A549 (cell line): Measurements from ENCODE around the gene SUV39H1. TPM values are rescaled to one million over a fixed set of nuclear protein-coding genes. Genes with fewer than 3 reads are reported as not detected.
A peak's percentile ranks its signal among the peaks of the same experiment; 100 is the strongest.

Experiments used
- ATAC-seq, 2 experiments: fragments of 200-7000 bp in 1 of 2; fragments of >200 bp in 1 of 2; cut with Nextera tagmentation in 1 of 2; cut with Tn5 transposase in 1 of 2; 3 replicates each; pipeline versions ENCODE4 v1.8.0 to v1.9.1; 2018 to 2020; ENCODE audit warnings: mild to moderate bottlenecking in 1 of 2, moderate library complexity in 1 of 2
- CTCF ChIA-PET: fragments of 300-600 bp; sonication (Branson Sonifier 250); formaldehyde crosslinking; extraction: SDS; loops from one replicate; lab custom pipeline; 2021; ENCODE audit warnings: antibody characterized with exemption, inconsistent platforms; lab: Yijun Ruan, JAX
- POLR2A ChIA-PET: fragments of 350-600 bp; formaldehyde crosslinking; extraction: SDS; loops from one replicate; lab custom pipeline; 2021; ENCODE audit warnings: antibody characterized with exemption, inconsistent platforms; lab: Yijun Ruan, JAX
- DNase-seq, 2 experiments: peaks; one replicate each; pipeline versions ENCODE4 v3.0.0 to v3.0.0-alpha.2; 2011 to 2016; ENCODE audit warnings: low read depth in 1 of 2, low spot score in 1 of 2
- FAIRE-seq: peaks from 2 replicates; lab custom pipeline; 2011; peaks lifted over from hg19 to GRCh38; lab: Jason Lieb, UNC
- H3K27ac ChIP-seq, 2 experiments: fragments of >200 bp; sonication (Bioruptor Twin); formaldehyde crosslinking; 3 replicates each; pipeline ENCODE4 v1.5.1; 2016 to 2017
- H3K4me1 ChIP-seq: fragments of >200 bp; sonication (Bioruptor Twin); formaldehyde crosslinking; 3 replicates; pipeline ENCODE4 v1.6.1; 2016
- H3K4me2 ChIP-seq: fragments of >200 bp; sonication (Bioruptor Twin); formaldehyde crosslinking; 3 replicates; pipeline ENCODE4 v1.6.1; 2016
- H3K4me3 ChIP-seq: fragments of >200 bp; sonication (Bioruptor Twin); formaldehyde crosslinking; 3 replicates; pipeline ENCODE4 v1.5.1; 2016
- H3K9me3 ChIP-seq: fragments of >200 bp; sonication (Bioruptor Twin); formaldehyde crosslinking; 3 replicates; pipeline ENCODE4 v1.6.1; 2016
- BHLHE40 ChIP-seq: IDR thresholded peaks from 2 replicates; pipeline ENCODE4 v1.6.1; 2012; ENCODE audit warnings: low read depth, low read length, inconsistent platforms
- CHD2 ChIP-seq: fragments of 150-350 bp; IDR thresholded peaks from 2 replicates; pipeline ENCODE4 v1.6.1; 2014; ENCODE audit warnings: low read length; ENCODE audit not compliant: partially characterized antibody
- EHF ChIP-seq: fragments of 250-450 bp; sonication (Bioruptor Pico); IDR thresholded peaks from 2 replicates; pipeline ENCODE4 v1.5.0; 2020; ENCODE audit warnings: mild to moderate bottlenecking
- FOSB ChIP-seq: fragments of 250-450 bp; sonication (Bioruptor Pico); IDR thresholded peaks from 2 replicates; pipeline ENCODE4 v1.5.0; 2020; ENCODE audit warnings: mild to moderate bottlenecking, moderate library complexity
- GATA3 ChIP-seq: IDR thresholded peaks from 2 replicates; pipeline ENCODE4 v1.6.1; 2012; ENCODE audit warnings: borderline replicate concordance
- HOXB13 ChIP-seq: fragments of 250-450 bp; sonication (Bioruptor Pico); IDR thresholded peaks from 2 replicates; pipeline ENCODE4 v1.5.0; 2020; ENCODE audit warnings: low read depth, mild to moderate bottlenecking, moderate library complexity
- HOXB5 ChIP-seq: fragments of 250-450 bp; sonication (Bioruptor Pico); IDR thresholded peaks from 2 replicates; pipeline ENCODE4 v1.5.0; 2020; ENCODE audit warnings: mild to moderate bottlenecking, moderate library complexity
- JUN ChIP-seq, 2 experiments: fragments of >200 bp; sonication (Bioruptor Twin); formaldehyde crosslinking; IDR thresholded peaks; 2 replicates in 1 of 2; 3 replicates in 1 of 2; pipeline ENCODE4 v1.6.1; 2016 to 2017
- MAFK ChIP-seq: fragments of 450-650 bp; IDR thresholded peaks from 2 replicates; pipeline ENCODE4 v1.6.1; 2014; ENCODE audit not compliant: partially characterized antibody
- MAX ChIP-seq: IDR thresholded peaks from 2 replicates; pipeline ENCODE4 v1.6.1; 2012
- NFE2L2 ChIP-seq: fragments of 150-350 bp; conservative IDR thresholded peaks from 2 replicates; pipeline ENCODE4 v1.6.1; 2014; ENCODE audit warnings: low read length
- NR3C1 ChIP-seq: fragments of >200 bp; sonication (Bioruptor Twin); formaldehyde crosslinking; IDR thresholded peaks from 3 replicates; pipeline ENCODE4 v1.6.1; 2017
- POLR2A ChIP-seq: IDR thresholded peaks from 2 replicates; pipeline ENCODE4 v1.6.1; 2012; ENCODE audit warnings: mild to moderate bottlenecking, low read length
- POLR2AphosphoS2 ChIP-seq: conservative IDR thresholded peaks from 2 replicates; pipeline ENCODE4 v1.6.1; 2012; ENCODE audit warnings: low read length, improper control_type of control experiment, inconsistent platforms
- RAD21 ChIP-seq, 2 experiments: fragments of >200 bp in 1 of 2; sonication (Bioruptor Twin) in 1 of 2; formaldehyde crosslinking in 1 of 2; IDR thresholded peaks in 1 of 2; conservative IDR thresholded peaks in 1 of 2; 2 replicates in 1 of 2; 3 replicates in 1 of 2; pipeline ENCODE4 v1.6.1; 2012 to 2018; ENCODE audit warnings: inconsistent platforms in 1 of 2
- RCOR1 ChIP-seq: fragments of 150-350 bp; IDR thresholded peaks from 2 replicates; pipeline ENCODE4 v1.6.1; 2014; ENCODE audit warnings: antibody characterized with exemption, low read length, low read depth
- RFX5 ChIP-seq: fragments of 450-650 bp; IDR thresholded peaks from 2 replicates; pipeline ENCODE4 v1.7.1; 2014; ENCODE audit warnings: antibody characterized with exemption, mild to moderate bottlenecking, moderate library complexity
- SREBF2 ChIP-seq: fragments of 450-650 bp; IDR thresholded peaks from 2 replicates; pipeline ENCODE4 v1.6.1; 2014; ENCODE audit warnings: mild to moderate bottlenecking, moderate library complexity
- TP53 ChIP-seq: fragments of 250-450 bp; sonication (Bioruptor Pico); IDR thresholded peaks from 2 replicates; pipeline ENCODE4 v1.5.0; 2021; ENCODE audit warnings: mild to moderate bottlenecking, moderate library complexity
- ZC3H11A ChIP-seq: fragments of 450-650 bp; IDR thresholded peaks from 2 replicates; pipeline ENCODE4 v1.6.1; 2014; ENCODE audit warnings: antibody characterized with exemption, mild to moderate bottlenecking
- WGBS: methylation state at CpG from one replicate; pipeline ENCODE4 v1.1.6; 2017; ENCODE audit errors: missing lambda C conversion rate; 5-methylcytosine and 5-hydroxymethylcytosine counted together
- polyA plus RNA-seq, 4 experiments: library from polyadenylated mRNA; depleted of rRNA in 3 of 4; stranded (reverse); fragments of >200 nt; fragmentation: RNase III in 1 of 4; extraction: RNeasy Plus Mini Kit Qiagen cat#74134 plus additional on column Dnase treatment in 1 of 4; gene quantifications; 2 replicates in 3 of 4; 3 replicates in 1 of 4; pipeline ENCODE4 v1.2.3, GENCODE V29; 2011 to 2017
- TF ChIP-seq, protein P1 (sequence below): fragments of 150-350 bp; IDR thresholded peaks from 2 replicates; pipeline ENCODE4 v1.6.1; 2014; ENCODE audit warnings: low read depth, mild to moderate bottlenecking, low read length
- TF ChIP-seq, protein P2 (sequence below): fragments of 450-650 bp; IDR thresholded peaks from 2 replicates; pipeline ENCODE4 v1.6.1; 2014; ENCODE audit warnings: antibody characterized with exemption

Gene SUV39H1
- polyA plus RNA-seq, 2 of the 4 experiments (the other 2 are of a cell fraction): 13.4 to 19.9 TPM

- TF ChIP-seq JUN (IDR thresholded peaks at IDR 0.05): no peak
- TF ChIP-seq MAFK: no peak
- TF ChIP-seq ZC3H11A: no peak
- TF ChIP-seq GATA3: no peak
- no peak for TF ChIP-seq BHLHE40
- no peak for TF ChIP-seq NFE2L2
These were observed 621 bp upstream of the SUV39H1 start (continued) for GRCh38 chrX:48695925-48696300.

DNA sequence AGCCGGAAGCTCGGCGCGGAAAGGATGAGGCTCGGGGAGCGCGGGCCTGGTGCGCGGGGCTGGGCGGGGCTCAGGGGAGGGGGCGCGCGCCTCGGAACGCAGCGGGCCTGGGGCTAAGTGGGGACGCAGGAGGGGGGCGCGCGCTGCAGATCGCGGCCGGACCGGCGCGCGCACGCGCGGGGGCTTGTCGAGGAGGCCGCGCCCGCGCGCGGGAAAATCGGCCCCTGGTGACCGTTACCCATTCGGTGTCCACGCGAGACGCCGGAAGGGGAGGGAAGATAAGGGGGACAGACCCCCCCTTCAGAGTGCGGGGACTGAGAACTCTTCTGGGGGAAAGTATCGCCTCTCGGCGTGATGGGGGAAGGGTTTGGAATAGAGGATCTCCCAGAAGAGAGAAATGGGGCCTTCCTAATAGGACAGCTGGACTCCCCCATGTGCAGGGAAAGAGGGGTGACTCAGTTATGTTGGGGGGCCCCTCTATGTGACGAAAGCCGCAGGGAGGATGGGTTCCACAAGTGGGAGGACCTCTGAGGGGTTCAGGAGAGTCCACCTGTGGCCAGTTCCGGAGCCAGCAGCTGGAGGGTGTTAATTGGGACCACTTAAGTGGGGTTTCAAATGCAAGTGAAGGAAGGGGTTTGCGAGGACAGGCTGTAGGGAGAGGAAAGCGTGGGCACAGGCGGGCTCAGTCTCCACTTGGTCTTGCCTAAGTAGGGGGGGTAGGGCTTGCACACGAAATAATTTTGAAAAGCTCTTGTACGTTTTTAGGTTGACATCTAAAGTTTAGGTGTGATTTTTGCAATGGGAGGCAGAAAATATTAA lies 584 bp downstream of the SUV39H1 start:
- TF ChIP-seq MAX (0 out of 2 replicates have a peak, but pooled peaks have one; percentile 12), JUN (IDR thresholded peaks at IDR 0.05) (peak in 1 of 2 experiments; percentile 27; a peak in 1 of 5 replicates), RAD21 (conservative IDR thresholded peaks at IDR 0.05 in 1 of 2, IDR thresholded peaks at IDR 0.05 in 1 of 2) (no peak)
- peak overlapping the region; percentile 95 to 99 for H3K27ac ChIP-seq
- 7% methylated on average over 13 of the region's 56 CpGs for WGBS
- H3K4me1 ChIP-seq: peaks cover 7% of the 10 kb centered on the region; the same call in 2 of the 3 replicates
- ChIA-PET POLR2A (interaction anchor here (1.8 kb wide), 1 partner anchor 40 kb away, joined by 10 read pairs; no protein-coding TSS in a partner anchor), CTCF (no interaction called here)
- peak overlapping the region; percentile 92 for H3K4me2 ChIP-seq
- FAIRE-seq (no peak), ATAC-seq (peak; percentile 14 to 32; a peak in 5 of 6 replicates), DNase-seq (peak; percentile 46 to 56)
- no peaks in the 10 kb centered on the region for H3K9me3 ChIP-seq
- H3K4me3 ChIP-seq: peak overlapping the region; percentile 97

DNA sequence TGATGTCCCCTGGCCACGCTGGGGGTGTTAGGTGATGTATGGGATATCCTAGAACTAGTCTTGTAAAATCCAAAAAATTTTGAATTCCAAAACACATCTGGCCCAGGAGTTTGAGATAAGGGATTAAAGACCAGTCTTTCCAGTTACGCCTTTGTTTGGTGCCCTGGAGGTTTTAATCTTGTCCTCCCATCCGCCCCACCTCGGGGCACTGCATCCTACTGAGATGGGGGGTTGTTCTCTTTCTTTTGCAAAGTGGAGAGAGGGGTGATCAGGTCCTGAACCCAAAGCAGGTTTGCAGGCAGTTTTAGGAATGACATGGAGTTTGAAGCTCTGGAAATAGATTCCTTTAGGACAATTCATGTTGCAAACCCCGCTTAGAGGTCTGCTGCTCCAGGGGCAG lies 1.8 kb downstream of the SUV39H1 start:
- no peak for TF ChIP-seq GATA3
- TF ChIP-seq MAFK: no peak
- TF ChIP-seq ZC3H11A: no peak
- TF ChIP-seq RCOR1: no peak
- no peak for TF ChIP-seq TP53 (CRISPR knock-in tag)
- TF ChIP-seq POLR2AphosphoS2: no peak
- TF ChIP-seq, protein P1, sequence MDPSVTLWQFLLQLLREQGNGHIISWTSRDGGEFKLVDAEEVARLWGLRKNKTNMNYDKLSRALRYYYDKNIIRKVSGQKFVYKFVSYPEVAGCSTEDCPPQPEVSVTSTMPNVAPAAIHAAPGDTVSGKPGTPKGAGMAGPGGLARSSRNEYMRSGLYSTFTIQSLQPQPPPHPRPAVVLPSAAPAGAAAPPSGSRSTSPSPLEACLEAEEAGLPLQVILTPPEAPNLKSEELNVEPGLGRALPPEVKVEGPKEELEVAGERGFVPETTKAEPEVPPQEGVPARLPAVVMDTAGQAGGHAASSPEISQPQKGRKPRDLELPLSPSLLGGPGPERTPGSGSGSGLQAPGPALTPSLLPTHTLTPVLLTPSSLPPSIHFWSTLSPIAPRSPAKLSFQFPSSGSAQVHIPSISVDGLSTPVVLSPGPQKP: no peak
- TF ChIP-seq CHD2: no peak
- no peak for TF ChIP-seq HOXB5 (CRISPR knock-in tag)
- TF ChIP-seq, all 56 proteins: peak for 0
- ATAC-seq (no peak), DNase-seq (no peak), FAIRE-seq (no peak)
- CTCF ChIA-PET: interaction anchor here (0.5 to 0.6 kb wide), 3 partner anchors 45 to 219 kb away, joined by 3 to 6 read pairs (median 4); no protein-coding TSS in a partner anchor
- no peaks in the 10 kb centered on the region for H3K9me3 ChIP-seq
- H3K4me3 ChIP-seq: no peak overlapping the region
- peaks cover 7% of the 10 kb centered on the region; the same call in 2 of the 3 replicates for H3K4me1 ChIP-seq
- H3K27ac ChIP-seq: no peak overlapping the region
- POLR2A ChIA-PET: no interaction called here
- no peak overlapping the region for H3K4me2 ChIP-seq
- WGBS: 93% methylated on average over 5 of the region's 5 CpGs

GRCh38 chrX:48700246-48700645 lies 3.7 kb downstream of the SUV39H1 start:
- ATAC-seq (no peak), DNase-seq (no peak), FAIRE-seq (no peak)
- ChIA-PET CTCF (interaction anchor here (0.9 kb wide), 1 partner anchor 10 kb away, joined by 3 read pairs; no protein-coding TSS in a partner anchor), POLR2A (no interaction called here)
- Histone ChIP-seq H3K4me3 (no peak overlapping the region), H3K4me2 (no peak overlapping the region), H3K9me3 (no peaks in the 10 kb centered on the region), H3K4me1 (peaks cover 14% of the 10 kb centered on the region; the same call in 2 of the 3 replicates), H3K27ac (no peak overlapping the region)
- 93% methylated on average over 15 of the region's 23 CpGs for WGBS
- TF ChIP-seq RFX5 (no peak), RCOR1 (no peak), CHD2 (no peak), NR3C1 (no peak), HOXB13 (CRISPR knock-in tag) (no peak), POLR2AphosphoS2 (no peak), SREBF2 (no peak), POLR2A (no peak), EHF (no peak), FOSB (CRISPR knock-in tag) (no peak)
- TF ChIP-seq, protein P2, sequence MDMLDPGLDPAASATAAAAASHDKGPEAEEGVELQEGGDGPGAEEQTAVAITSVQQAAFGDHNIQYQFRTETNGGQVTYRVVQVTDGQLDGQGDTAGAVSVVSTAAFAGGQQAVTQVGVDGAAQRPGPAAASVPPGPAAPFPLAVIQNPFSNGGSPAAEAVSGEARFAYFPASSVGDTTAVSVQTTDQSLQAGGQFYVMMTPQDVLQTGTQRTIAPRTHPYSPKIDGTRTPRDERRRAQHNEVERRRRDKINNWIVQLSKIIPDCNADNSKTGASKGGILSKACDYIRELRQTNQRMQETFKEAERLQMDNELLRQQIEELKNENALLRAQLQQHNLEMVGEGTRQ: no peak
